Measurements from ENCODE around the gene ANKFY1.

GRCh38 chr17:4178651-4179050 lies 85.1 kb downstream of the ANKFY1 start:
- TF ChIP-seq, protein P1, sequence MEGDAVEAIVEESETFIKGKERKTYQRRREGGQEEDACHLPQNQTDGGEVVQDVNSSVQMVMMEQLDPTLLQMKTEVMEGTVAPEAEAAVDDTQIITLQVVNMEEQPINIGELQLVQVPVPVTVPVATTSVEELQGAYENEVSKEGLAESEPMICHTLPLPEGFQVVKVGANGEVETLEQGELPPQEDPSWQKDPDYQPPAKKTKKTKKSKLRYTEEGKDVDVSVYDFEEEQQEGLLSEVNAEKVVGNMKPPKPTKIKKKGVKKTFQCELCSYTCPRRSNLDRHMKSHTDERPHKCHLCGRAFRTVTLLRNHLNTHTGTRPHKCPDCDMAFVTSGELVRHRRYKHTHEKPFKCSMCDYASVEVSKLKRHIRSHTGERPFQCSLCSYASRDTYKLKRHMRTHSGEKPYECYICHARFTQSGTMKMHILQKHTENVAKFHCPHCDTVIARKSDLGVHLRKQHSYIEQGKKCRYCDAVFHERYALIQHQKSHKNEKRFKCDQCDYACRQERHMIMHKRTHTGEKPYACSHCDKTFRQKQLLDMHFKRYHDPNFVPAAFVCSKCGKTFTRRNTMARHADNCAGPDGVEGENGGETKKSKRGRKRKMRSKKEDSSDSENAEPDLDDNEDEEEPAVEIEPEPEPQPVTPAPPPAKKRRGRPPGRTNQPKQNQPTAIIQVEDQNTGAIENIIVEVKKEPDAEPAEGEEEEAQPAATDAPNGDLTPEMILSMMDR (IDR thresholded peaks at IDR 0.05), result no peak
- TF ChIP-seq POLR2A (IDR thresholded peaks at IDR 0.05), result no peak
